ENCODE results near the gene CBX1.
"Not testable (repeated sequence)": the region's sequence is repeated elsewhere in the genome, so short reads cannot be mapped to it uniquely, and the experiment has no call there.

Gene CBX1

GRCh38 chr17:48122665-48123045, 21.4 kb upstream of the CBX1 start:
- no peak for FAIRE-seq

GRCh38 chr17:48121923-48122664, 20.8 kb upstream of the CBX1 start:
- no peak for FAIRE-seq

- FAIRE-seq, result no peak
These were observed 12.0 kb upstream of the CBX1 start for GRCh38 chr17:48113201-48113676.

GRCh38 chr17:48111937-48112241, 10.6 kb upstream of the CBX1 start:
- FAIRE-seq, result no peak

- no peak for FAIRE-seq
These were observed 9.5 kb upstream of the CBX1 start for GRCh38 chr17:48110761-48111160.

- FAIRE-seq, result no peak
These were observed 6.1 kb upstream of the CBX1 start, which contains the start of gene SNX11 for GRCh38 chr17:48107137-48108055. SNX11 (plus strand) TSS chr17:48107766; CDS start chr17:48112044, 4,278 bp downstream.

- no peak for FAIRE-seq
These were observed 5.5 kb upstream of the CBX1 start for GRCh38 chr17:48106802-48107136.

GRCh38 chr17:48104440-48104839, 3.2 kb upstream of the CBX1 start:
- FAIRE-seq, result no peak

- FAIRE-seq, result no peak
These were observed 1.8 kb upstream of the CBX1 start for GRCh38 chr17:48102798-48103715.

GRCh38 chr17:48102043-48102750, 919 bp upstream of the CBX1 start:
- no peak for FAIRE-seq

- FAIRE-seq, result no peak
These were observed 677 bp downstream of the CBX1 start for GRCh38 chr17:48100591-48101011.

GRCh38 chr17:48100160-48100559, 1.1 kb downstream of the CBX1 start:
- FAIRE-seq, result no peak

- FAIRE-seq, result no peak
These were observed 5.7 kb downstream of the CBX1 start for GRCh38 chr17:48095611-48096010.

- FAIRE-seq, result no peak
These were observed 7.8 kb downstream of the CBX1 start for GRCh38 chr17:48093341-48094045.

GRCh38 chr17:48084932-48085331, 16.3 kb downstream of the CBX1 start:
- no peak for FAIRE-seq

GRCh38 chr17:48081858-48082257, 19.4 kb downstream of the CBX1 start:
- FAIRE-seq, result no peak

GRCh38 chr17:48077152-48077551, 24.1 kb downstream of the CBX1 start:
- not testable (repeated sequence) for FAIRE-seq

- peak; percentile 81 for FAIRE-seq
These were observed 26.8 kb downstream of the CBX1 start for GRCh38 chr17:48074322-48075081.

- not testable (repeated sequence) for FAIRE-seq
These were observed 27.6 kb downstream of the CBX1 start for GRCh38 chr17:48073566-48074094.

GRCh38 chr17:48072811-48073210, 28.5 kb downstream of the CBX1 start:
- not testable (repeated sequence) for FAIRE-seq

- FAIRE-seq, result no peak
These were observed 29.6 kb downstream of the CBX1 start for GRCh38 chr17:48071654-48072053.
